Caco-2 (cell line): ENCODE measurements around the gene CAMK2D. TPM values are rescaled to one million over a fixed set of nuclear protein-coding genes. Genes with fewer than 3 reads are reported as not detected.

Experiments
- BruUV-seq: library from RNA; stranded (reverse); fragments of 400-500 nt; replicated peaks from 2 replicates; lab custom pipeline; 2021; lab: Mats Ljungman, UMichigan
- CTCF ChIA-PET: fragments of 300-600 bp; sonication (Branson Sonifier 250); formaldehyde crosslinking; loops from one replicate; lab custom pipeline; 2022; ENCODE audit warnings: antibody characterized with exemption; lab: Charles Lee
- POLR2A ChIA-PET: fragments of 300-600 bp; sonication (Branson Sonifier 250); formaldehyde crosslinking; loops from one replicate; lab custom pipeline; 2022; ENCODE audit warnings: antibody characterized with exemption; lab: Charles Lee
- DNase-seq, 2 experiments: peaks; one replicate each; pipeline versions ENCODE4 v3.0.0 to v3.0.0-alpha.2; 2020 to 2022
- H3K27me3 ChIP-seq: replicated peaks from 2 replicates; pipeline ENCODE4 v1.6.0; 2011; ENCODE audit warnings: low read length; ENCODE audit not compliant: control insufficient read depth, insufficient read depth
- H3K36me3 ChIP-seq: 2 replicates; pipeline ENCODE4 v1.5.1; 2011; ENCODE audit warnings: low read length; ENCODE audit not compliant: control insufficient read depth, insufficient read depth
- H3K4me1 ChIP-seq: fragments of 250-450 bp; sonication (Bioruptor Pico); 2 replicates; pipeline ENCODE4 v1.5.1; 2020; ENCODE audit warnings: mild to moderate bottlenecking
- H3K4me3 ChIP-seq: 2 replicates; pipeline ENCODE4 v1.5.1; 2011; ENCODE audit warnings: low read depth, mild to moderate bottlenecking, control low read depth, low read length
- H3K9me3 ChIP-seq: fragments of 250-450 bp; sonication (Bioruptor Pico); 2 replicates; pipeline ENCODE4 v1.5.1; 2020; ENCODE audit warnings: mild to moderate bottlenecking, moderate library complexity
- H3K27ac Mint-ChIP-seq: one replicate; pipeline ENCODE4 v1.8.0; 2022; ENCODE audit warnings: mixed read lengths; ENCODE audit not compliant: unreplicated experiment
- H3K27me3 Mint-ChIP-seq: one replicate; pipeline ENCODE4 v1.8.0; 2022; ENCODE audit warnings: mixed read lengths; ENCODE audit not compliant: insufficient read depth, unreplicated experiment
- H3K36me3 Mint-ChIP-seq: one replicate; pipeline ENCODE4 v1.8.0; 2022; ENCODE audit warnings: mild to moderate bottlenecking, mixed read lengths; ENCODE audit not compliant: insufficient read depth, unreplicated experiment
- H3K4me1 Mint-ChIP-seq: one replicate; pipeline ENCODE4 v1.8.0; 2022; ENCODE audit warnings: low read depth, mixed read lengths; ENCODE audit not compliant: unreplicated experiment
- H3K4me3 Mint-ChIP-seq: one replicate; pipeline ENCODE4 v1.8.0; 2022; ENCODE audit warnings: mild to moderate bottlenecking, moderate library complexity, mixed read lengths; ENCODE audit not compliant: unreplicated experiment
- H3K9me3 Mint-ChIP-seq: one replicate; pipeline ENCODE4 v1.8.0; 2022; ENCODE audit warnings: mixed read lengths; ENCODE audit not compliant: unreplicated experiment
- intact Hi-C: fragments of 100-400 bp; cut with micrococcal nuclease; formaldehyde crosslinking; loops from one replicate; pipeline ENCODE4 v1.10.0; 2022; ENCODE audit not compliant: unreplicated experiment
- total RNA-seq: library from RNA; stranded (reverse); gene quantifications from 2 replicates; pipeline ENCODE4 v1.2.3, GENCODE V29; 2022
- TF ChIP-seq, protein P1 (sequence below), 2 experiments: fragments of 200-600 bp in 1 of 2; IDR thresholded peaks; 1 replicate in 1 of 2; 2 replicates in 1 of 2; pipeline versions ENCODE4 v1.5.1 to v1.8.0; 2011 to 2022; ENCODE audit warnings: antibody characterized with exemption in 1 of 2, control low read depth in 1 of 2, inconsistent platforms in 1 of 2, low read depth in 1 of 2, low read length in 1 of 2, mild to moderate bottlenecking in 1 of 2, moderate library complexity in 1 of 2; ENCODE audit not compliant: insufficient read depth in 1 of 2, severe bottlenecking in 1 of 2, unreplicated experiment in 1 of 2

CAMK2D gene
- total RNA-seq, 1 experiment from 2014 or later = 65.6 TPM

- no peak for DNase-seq
- H3K27me3 Mint-ChIP-seq = no peaks in the 10 kb centered on the region
- H3K36me3 Mint-ChIP-seq = no peaks in the 10 kb centered on the region
- no TSS peak for BruUV-seq
- H3K4me1 ChIP-seq = peaks cover 34% of the 10 kb centered on the region
- H3K27me3 ChIP-seq = no peaks in the 10 kb centered on the region
- POLR2A ChIA-PET = no interaction called here
- H3K4me3 ChIP-seq = no peak overlapping the region
- H3K4me3 Mint-ChIP-seq = no peak overlapping the region
- H3K27ac Mint-ChIP-seq = no peak overlapping the region
- TF ChIP-seq, protein P1, sequence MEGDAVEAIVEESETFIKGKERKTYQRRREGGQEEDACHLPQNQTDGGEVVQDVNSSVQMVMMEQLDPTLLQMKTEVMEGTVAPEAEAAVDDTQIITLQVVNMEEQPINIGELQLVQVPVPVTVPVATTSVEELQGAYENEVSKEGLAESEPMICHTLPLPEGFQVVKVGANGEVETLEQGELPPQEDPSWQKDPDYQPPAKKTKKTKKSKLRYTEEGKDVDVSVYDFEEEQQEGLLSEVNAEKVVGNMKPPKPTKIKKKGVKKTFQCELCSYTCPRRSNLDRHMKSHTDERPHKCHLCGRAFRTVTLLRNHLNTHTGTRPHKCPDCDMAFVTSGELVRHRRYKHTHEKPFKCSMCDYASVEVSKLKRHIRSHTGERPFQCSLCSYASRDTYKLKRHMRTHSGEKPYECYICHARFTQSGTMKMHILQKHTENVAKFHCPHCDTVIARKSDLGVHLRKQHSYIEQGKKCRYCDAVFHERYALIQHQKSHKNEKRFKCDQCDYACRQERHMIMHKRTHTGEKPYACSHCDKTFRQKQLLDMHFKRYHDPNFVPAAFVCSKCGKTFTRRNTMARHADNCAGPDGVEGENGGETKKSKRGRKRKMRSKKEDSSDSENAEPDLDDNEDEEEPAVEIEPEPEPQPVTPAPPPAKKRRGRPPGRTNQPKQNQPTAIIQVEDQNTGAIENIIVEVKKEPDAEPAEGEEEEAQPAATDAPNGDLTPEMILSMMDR (IDR thresholded peaks at IDR 0.05; ENCODE audit: insufficient read depth in 1 of 2, low read depth in 1 of 2, low read length in 1 of 2, severe bottlenecking in 1 of 2, unreplicated experiment in 1 of 2) = no peak
- 0 out of 2 replicates have a peak, but pooled peaks cover 4% of the 10 kb centered on the region for H3K9me3 ChIP-seq
- no peaks in the 10 kb centered on the region for H3K9me3 Mint-ChIP-seq
- H3K36me3 ChIP-seq = no peaks in the 10 kb centered on the region
- intact Hi-C loops = no loop called here
- CTCF ChIA-PET = no interaction called here
- peaks cover 5% of the 10 kb centered on the region for H3K4me1 Mint-ChIP-seq
These were observed 60.4 kb downstream of the CAMK2D start for GRCh38 chr4:113701169-113701568.

DNA sequence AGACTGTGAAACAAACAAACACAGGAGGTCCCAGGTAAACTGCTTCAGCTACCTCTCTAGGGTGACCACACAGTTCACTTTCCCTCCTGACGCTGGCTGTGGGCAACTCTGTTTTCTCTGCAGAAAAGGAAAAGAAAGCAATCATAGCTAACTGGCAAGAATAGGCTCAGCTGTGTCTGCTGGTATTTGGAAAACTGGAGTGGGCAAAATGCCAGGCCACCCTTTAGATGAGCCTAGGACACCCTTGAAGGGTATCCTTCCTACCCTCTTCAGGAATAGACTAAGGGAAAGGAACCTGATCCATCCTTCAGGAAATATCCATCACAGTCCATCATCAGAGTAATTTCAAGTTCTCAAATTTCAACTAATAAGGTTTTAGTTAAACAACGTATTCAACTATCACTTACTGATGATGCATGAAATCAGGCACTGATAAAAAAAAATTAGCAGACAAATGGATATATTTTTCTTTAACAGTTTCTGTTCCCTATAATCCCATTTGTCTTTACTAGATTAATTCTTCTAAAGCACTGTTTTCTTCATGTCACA is 60.9 kb downstream of the CAMK2D start:
- Histone ChIP-seq H3K4me1 (peaks cover 39% of the 10 kb centered on the region), H3K9me3 (0 out of 2 replicates have a peak, but pooled peaks cover 4% of the 10 kb centered on the region), H3K36me3 (no peaks in the 10 kb centered on the region), H3K27me3 (no peaks in the 10 kb centered on the region), H3K4me3 (no peak overlapping the region)
- H3K4me3 Mint-ChIP-seq = no peak overlapping the region
- intact Hi-C loops = no loop called here
- ChIA-PET POLR2A (no interaction called here), CTCF (no interaction called here)
- peaks cover 5% of the 10 kb centered on the region for H3K4me1 Mint-ChIP-seq
- H3K36me3 Mint-ChIP-seq = no peaks in the 10 kb centered on the region
- DNase-seq = no peak
- H3K9me3 Mint-ChIP-seq = no peaks in the 10 kb centered on the region
- BruUV-seq = no TSS peak
- TF ChIP-seq, protein P1 (IDR thresholded peaks at IDR 0.05; ENCODE audit: insufficient read depth in 1 of 2, low read depth in 1 of 2, low read length in 1 of 2, severe bottlenecking in 1 of 2, unreplicated experiment in 1 of 2) = no peak
- no peak overlapping the region for H3K27ac Mint-ChIP-seq
- H3K27me3 Mint-ChIP-seq = no peaks in the 10 kb centered on the region

GRCh38 chr4:113699772-113700171 is 61.8 kb downstream of the CAMK2D start:
- H3K36me3 ChIP-seq = no peaks in the 10 kb centered on the region
- ChIA-PET CTCF (no interaction called here), POLR2A (no interaction called here)
- intact Hi-C loops = no loop called here
- no peak overlapping the region for H3K4me3 ChIP-seq
- TF ChIP-seq, protein P1 (IDR thresholded peaks at IDR 0.05; ENCODE audit: insufficient read depth in 1 of 2, low read depth in 1 of 2, low read length in 1 of 2, severe bottlenecking in 1 of 2, unreplicated experiment in 1 of 2) = no peak
- Mint-ChIP-seq H3K4me3 (no peak overlapping the region), H3K36me3 (no peaks in the 10 kb centered on the region), H3K9me3 (no peaks in the 10 kb centered on the region), H3K27ac (no peak overlapping the region), H3K27me3 (no peaks in the 10 kb centered on the region), H3K4me1 (peaks cover 5% of the 10 kb centered on the region)
- 0 out of 2 replicates have a peak, but pooled peaks cover 4% of the 10 kb centered on the region for H3K9me3 ChIP-seq
- BruUV-seq = no TSS peak
- no peak for DNase-seq
- H3K4me1 ChIP-seq = peaks cover 47% of the 10 kb centered on the region
- no peaks in the 10 kb centered on the region for H3K27me3 ChIP-seq
